ENCODE results near the gene BMP7.
"Not testable (repeated sequence)": the region's sequence is repeated elsewhere in the genome, so short reads cannot be mapped to it uniquely, and the experiment has no call there.

The BMP7 gene

DNA sequence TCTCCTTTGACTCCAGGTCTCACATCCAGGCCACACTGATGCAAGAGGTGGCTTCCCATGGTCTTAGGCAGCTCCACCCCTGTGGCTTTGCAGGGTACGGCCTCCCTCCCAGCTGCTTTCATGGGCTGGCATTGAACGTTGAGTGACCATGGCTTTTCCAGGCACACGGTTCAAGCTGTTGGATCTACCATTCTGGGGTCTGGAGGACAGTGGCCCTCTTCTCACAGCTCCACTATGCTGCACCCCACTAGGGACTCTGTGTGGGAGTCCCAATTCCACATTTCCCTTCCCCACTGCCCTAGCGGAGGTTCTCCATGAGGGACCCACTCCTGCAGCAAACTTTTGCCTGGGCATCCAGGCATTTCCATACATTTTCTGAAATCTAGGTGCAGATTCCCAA, 27.1 kb downstream of the BMP7 start:
- not testable (repeated sequence) for DNase-seq (ENCODE audit: extremely low spot score, insufficient read length, low read depth); FAIRE-seq

DNA sequence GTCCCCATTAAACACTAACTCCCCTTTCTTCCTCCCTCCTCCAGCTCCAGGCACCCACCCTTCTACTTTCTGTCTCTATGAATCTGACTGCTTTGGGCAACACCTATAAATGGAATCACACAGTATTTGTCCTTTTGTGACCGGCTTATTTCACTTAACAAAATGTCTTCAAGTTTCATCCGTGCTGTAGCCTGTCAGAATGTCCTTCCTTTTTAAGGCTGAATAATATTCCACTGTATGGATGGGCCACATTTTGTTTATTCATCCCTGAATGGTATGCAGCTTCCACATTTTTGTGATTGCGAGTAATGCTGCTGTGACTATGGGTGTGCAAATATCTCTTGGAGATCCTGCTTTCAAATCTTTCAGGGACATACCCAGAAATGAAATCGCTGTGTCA, 28.4 kb downstream of the BMP7 start:
- DNase-seq (ENCODE audit: extremely low spot score, insufficient read length, low read depth) (no peak), FAIRE-seq (no peak)

DNA sequence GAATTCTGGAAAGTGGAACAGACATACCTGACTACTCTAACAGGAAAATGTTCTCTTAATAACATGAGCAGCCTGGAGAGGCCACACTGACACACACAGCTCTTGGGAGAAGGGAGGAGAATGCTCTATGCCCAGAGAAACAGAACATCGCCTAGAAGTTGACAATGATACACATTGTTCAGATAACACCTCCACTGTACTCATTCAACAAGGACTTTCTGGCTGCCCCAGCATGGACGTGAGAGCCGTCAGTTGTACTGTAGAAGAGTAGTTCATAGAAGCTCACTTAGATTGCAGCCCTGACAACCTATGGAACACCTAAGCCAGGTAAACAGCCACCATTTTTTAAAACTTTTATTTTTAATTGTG, 28.9 kb downstream of the BMP7 start:
- DNase-seq (ENCODE audit: extremely low spot score, insufficient read length, low read depth) (no peak), FAIRE-seq (no peak)

DNA sequence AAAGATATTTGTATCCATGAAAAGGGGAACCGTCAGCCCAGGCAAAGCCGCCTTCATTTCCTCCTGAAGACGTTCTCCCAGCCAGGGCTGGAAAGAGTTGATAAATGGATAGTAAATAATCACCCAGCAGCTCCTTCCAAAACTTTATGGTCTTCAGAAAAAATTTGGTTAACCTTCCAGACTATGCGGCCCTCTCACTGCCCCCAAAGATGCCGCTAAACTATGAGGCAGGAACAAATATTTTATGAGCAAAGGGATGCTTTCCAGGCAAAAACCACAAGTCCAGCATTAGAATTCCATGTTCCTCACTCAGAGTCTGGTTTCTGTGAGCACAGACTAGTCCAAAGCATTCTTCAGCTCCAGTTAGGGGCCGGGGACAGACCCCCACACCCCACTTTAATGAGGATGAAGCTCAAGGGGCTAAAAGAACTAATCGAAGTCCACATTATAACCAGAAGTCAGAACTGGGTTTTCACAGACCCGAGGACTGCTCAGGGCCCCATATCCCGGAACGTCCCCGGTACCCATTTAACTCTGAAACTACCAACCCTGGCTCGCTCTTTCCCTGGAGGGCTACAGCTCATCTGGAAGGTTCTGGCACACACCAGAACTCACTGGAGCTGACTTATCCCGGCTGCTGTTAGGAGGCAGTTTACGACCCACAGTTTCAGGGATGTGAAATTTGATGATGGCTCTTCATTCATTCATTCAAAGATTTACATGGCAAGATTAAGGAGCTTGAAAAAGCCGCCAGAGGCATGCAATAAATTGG, 29.4 kb downstream of the BMP7 start:
- no peak for DNase-seq (ENCODE audit: extremely low spot score, insufficient read length, low read depth)
- no peak for FAIRE-seq

DNA sequence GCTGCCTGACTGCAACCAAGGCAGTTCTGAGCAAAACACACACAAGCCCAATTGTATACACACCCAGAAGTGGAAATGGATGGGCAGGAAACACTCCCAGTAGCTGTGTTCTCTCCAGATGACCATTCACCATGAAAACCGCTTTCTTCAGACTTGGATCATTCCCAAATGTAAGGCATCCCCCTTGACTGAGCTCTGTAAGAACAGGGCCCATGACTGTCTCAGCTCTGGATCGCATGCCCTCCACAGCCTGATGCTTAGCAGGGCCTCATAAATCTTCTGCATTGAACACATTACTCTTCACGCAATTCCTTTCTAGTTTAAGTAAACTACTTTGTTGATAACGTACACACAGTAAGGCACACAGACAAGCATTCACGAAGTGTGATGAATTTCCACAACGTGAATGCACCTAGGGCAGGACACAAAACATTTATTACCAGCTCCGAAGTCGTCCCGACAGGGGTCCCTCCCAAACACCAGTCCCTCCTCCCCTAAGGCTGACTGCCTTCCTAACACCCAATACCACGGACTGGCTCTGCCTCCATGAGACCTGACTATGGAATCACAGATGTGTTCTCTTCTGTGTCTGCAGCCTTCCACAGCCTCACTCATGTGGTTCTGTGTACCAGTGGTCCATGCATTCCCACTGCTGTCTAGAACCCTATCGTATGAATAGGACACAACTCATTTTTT, 31.7 kb downstream of the BMP7 start:
- FAIRE-seq = no peak
- no peak for DNase-seq (ENCODE audit: extremely low spot score, insufficient read length, low read depth)

DNA sequence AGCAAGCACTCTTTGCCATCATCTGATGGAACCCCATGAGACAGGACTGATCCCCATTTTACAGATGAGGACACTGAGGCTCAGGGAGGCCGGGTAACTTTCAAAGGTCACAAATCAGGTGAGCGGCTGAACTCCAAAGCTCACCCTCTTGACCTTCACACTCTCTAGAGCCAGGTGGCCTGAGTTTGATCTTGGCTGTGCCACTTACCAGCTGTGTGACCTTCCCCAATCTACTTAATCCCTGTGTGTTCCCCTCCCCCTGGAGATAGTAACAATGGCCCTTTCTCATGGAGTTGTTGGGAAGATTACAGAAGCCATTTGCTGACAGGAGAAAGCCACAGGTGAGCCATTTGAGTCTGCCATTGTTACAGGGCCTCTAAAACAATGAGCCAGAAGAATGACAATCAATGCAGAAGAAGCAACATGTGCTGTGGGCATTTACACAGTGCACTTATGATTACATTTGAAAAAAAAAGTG, 34.5 kb downstream of the BMP7 start:
- FAIRE-seq (no peak), DNase-seq (ENCODE audit: extremely low spot score, insufficient read length, low read depth) (no peak)

DNA sequence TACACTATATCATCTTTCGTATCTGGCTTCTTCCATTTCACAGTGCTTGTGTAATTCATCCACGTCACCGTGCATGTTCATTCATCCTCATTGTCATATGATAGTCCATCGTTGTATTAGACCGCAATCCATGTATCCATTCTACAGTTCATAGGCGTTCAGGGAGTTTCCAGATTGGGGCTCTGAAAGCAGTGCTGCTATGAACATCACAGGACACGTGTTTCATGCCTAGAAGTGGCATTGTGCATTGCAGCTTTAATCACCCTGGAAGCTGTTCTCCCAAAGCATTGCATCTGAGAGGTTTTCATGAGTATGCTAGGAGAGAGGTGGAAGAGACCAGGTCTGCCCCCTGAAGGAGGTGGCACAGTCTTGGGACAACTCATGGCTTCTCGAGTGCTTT, 35.3 kb downstream of the BMP7 start:
- DNase-seq (ENCODE audit: extremely low spot score, insufficient read length, low read depth) (no peak), FAIRE-seq (no peak)

DNA sequence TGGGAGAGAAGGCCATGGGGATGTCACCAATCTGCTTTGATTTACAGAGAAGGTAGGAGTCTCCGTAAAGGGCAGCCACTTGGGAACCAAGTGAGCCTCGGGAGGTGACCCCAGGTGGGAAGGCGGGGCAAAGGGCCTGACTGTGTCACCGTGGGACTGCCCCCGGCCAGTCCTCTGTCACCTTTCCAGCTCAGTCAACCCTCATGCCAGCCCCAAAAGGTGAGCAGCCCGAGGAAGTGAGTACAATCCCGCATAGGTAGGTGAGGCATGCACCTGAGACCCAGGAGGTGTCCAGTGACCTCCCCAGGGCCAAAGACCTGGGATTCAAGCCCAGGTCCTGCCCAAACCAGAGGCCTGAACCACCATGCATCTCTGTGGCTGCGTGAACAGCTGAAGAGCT, 36.2 kb downstream of the BMP7 start:
- no peak for DNase-seq (ENCODE audit: extremely low spot score, insufficient read length, low read depth)
- FAIRE-seq = no peak

DNA sequence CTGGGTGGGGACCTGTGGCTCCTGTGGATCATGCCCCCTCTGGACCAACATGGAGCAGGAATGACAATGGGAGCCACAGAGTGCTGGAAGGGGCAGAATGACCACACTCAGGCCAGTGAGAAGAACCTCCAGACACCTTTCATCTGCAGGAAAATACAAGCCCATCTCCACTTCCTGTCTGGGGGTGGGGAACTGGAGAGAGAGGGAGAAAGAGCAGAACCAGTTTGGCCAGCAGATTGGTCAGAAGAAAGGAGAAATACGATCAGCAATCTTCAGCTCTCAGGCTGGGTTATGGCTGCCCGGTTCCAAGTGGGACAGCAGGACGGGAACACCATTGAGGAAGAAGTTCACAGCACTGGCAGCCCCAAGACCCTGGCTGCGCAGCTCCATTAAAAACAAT, 37.0 kb downstream of the BMP7 start:
- FAIRE-seq (no peak), DNase-seq (ENCODE audit: extremely low spot score, insufficient read length, low read depth) (no peak)

DNA sequence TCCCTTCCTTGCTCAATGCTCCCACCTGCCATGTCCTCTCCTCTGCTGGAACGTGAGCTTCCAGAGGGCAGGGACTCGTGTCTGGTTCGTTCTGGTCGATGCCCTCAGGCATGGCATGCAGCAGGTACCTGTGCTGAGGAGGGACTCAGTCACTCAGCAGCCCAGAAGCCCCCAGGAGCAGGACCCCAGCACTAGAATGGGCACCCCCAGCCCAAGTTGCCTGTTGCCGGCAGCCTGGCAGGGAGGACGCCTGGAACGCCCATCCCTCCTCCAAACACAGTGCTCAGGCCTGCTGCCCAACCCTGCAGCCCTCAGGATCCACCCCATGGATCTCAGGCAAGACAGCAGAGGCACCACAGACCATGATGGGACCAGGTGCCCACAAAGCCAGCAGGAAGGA, 40.6 kb downstream of the BMP7 start:
- DNase-seq (ENCODE audit: extremely low spot score, insufficient read length, low read depth) (no peak), FAIRE-seq (no peak)

DNA sequence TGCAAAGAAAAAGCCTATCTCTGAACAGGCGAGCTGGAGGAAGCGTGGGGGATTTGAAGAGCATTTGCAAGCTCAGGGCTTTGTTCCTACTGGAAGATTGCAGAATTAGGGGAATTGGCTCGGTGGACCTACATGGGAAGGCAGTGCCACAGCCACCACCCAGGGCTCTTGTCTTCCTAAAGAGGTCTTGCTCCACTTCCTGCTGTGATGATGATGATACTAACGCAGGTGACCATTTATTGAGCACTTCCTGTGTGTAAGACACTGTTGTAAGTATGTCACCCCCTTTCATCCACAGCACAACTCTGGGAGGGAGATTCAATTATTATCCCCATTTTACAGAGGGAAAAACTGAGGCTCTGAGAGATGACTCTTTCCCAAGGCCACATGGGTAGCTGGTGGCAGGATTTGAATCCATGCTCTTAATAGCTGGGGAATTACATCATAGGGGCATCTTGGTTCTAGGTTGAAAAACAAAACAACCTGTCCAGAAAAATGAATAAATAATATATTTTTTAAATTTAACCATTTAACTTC, 41.2 kb downstream of the BMP7 start:
- FAIRE-seq = no peak

DNA sequence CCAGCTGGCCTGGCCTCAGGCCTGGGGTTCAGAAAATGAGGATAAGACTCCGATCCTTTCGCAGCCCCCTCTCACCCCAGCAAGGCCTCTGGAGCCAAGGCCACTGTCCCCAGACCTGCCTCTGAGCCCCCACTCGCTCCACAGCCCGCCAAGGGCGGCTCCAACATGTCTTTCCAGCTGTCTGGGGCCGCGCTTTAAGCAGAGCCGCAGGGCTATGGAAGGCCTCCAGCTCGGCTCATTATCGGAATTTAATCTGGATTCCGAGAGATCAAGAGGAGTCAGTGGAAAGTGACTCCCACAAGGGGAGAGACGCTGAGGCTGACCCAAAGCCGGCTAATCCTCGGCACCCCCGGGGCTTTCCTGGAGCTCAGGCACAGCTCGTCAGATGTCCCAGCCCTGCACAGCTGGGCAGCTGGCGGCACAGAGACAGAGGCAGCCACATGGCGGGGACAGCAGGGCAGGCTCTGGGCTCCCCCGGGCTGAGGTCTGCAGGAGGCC, 41.8 kb downstream of the BMP7 start:
- FAIRE-seq (no peak), DNase-seq (ENCODE audit: extremely low spot score, insufficient read length, low read depth) (no peak)

More for the DNA sequence above, 41.2 kb downstream of the BMP7 start:
- no peak for DNase-seq (ENCODE audit: extremely low spot score, insufficient read length, low read depth)

DNA sequence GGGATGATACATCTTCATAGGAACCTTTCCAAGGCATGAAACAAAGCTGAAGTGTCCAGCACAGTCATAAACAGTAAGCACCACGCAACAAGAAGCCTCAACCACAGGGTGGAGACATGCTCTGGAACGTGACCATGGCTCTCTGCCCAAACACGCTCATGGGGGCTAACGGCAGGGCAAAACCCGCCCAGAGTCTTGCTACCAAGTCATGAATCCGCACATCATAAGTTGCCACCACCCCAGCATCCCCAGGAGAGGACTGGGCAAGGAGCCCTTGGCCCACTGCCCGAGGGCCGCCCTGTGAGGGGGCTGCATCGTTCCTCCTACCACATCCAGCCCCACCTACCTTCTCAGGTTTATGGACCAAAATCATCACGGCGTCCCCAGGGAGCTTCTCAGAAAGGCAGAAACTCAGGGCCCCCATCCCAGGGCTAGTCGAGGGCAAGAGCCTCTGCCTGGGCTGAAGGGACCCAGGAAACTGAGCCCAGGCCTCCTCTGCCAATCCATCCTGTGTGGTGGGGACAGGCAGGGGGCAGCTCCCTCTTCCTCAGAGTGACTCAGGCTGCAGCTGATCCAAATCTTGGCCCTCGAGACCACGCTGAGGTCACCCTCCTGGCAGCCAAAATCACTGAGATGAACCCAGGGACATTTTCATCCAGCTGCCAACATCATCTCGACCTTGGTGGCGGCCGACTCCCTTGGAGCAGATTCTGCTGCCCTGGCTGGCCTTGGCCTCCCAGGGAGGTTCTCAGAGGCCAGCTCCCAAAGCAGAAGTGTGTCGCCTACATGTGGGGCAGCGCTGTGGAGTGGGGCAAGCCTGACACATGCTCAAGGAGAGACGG, 42.6 kb downstream of the BMP7 start:
- FAIRE-seq (no peak), DNase-seq (ENCODE audit: extremely low spot score, insufficient read length, low read depth) (no peak)

DNA sequence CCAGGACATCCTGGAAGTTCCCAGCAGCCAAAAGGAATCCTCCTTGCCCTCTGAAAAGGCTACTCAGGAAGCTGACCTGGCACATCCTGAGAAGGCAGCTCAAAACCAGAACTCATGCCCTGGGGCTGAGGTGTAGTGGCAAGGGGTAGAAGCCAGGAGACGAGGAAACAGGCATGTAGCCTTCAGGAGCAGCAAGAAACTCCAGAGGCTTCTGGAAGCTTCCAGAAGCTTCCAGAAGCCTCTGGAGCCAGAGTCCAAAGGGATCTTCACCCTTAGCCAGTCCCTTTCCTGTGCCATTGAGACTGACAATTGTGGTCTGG, 43.9 kb downstream of the BMP7 start:
- FAIRE-seq (no peak), DNase-seq (ENCODE audit: extremely low spot score, insufficient read length, low read depth) (no peak)

DNA sequence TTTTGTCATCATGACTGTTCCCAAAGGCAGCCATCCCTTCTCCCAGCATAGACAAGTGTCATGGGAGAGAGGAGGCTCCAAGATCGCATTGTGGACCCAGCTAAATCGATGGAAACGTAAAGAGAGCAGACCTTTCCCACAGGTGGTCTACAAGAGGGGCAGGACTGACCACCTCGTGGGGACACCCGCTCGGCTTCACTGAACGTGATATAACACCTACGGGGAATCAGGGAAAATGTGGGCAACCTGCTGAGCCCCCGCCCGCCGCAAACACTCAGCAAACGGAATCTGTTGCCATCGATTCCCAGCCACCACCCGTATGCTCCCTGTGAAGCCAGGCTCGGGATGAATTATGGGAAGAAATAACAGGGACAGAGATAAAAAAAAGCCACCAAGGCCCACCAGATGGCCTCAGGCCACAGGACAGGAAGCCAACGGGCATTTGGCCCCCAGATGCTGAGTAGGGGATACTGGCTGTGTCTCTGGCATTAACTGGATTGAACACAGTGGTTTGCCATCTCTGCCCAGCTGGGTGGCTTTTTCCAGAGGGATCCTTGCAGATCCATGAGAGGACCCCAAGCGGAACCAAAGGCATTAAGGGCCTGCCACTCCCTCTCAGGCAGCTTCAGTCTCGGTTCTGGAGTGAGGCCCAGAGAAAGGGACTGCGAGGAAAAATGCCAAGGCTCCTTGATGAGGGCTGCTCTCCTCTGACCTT, 44.4 kb downstream of the BMP7 start:
- FAIRE-seq (no peak), DNase-seq (ENCODE audit: extremely low spot score, insufficient read length, low read depth) (no peak)

DNA sequence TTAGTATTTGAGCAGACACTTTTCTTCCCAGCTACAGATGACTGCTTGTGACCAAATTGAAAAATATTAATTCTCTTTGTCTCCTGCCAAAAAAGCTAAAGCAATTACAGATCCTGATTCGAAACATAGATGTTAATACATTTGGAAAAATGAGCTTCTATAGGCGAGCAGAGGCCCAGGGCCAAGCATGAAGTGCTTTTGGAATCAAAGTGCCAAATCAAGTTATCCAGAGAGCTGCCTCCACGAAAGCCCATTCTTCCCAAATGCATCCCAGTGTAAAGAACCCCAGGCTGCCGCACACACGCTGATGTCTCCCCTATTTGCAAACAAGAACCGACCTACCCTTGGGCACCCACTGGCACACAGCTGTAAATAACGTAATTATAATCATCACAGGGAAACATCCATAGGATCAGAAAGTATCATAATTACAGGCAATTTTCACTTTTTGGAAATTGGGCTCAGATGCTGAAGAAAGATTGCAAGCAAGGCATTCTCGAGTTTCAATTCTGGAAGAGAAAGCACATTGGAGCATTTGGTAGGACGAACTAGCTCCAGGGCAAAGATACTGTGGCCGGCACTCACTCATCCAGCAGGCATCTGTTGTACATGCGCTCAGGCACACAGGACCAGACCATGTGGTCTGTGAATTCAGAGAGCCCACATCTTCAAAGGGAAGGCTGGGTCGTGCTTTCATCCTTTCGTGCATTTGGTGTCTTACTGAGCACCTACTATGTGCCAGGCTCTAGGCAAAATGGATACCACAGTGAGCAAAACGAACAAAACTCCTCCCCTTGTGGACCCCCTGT, 45.9 kb downstream of the BMP7 start:
- no peak for FAIRE-seq

DNA sequence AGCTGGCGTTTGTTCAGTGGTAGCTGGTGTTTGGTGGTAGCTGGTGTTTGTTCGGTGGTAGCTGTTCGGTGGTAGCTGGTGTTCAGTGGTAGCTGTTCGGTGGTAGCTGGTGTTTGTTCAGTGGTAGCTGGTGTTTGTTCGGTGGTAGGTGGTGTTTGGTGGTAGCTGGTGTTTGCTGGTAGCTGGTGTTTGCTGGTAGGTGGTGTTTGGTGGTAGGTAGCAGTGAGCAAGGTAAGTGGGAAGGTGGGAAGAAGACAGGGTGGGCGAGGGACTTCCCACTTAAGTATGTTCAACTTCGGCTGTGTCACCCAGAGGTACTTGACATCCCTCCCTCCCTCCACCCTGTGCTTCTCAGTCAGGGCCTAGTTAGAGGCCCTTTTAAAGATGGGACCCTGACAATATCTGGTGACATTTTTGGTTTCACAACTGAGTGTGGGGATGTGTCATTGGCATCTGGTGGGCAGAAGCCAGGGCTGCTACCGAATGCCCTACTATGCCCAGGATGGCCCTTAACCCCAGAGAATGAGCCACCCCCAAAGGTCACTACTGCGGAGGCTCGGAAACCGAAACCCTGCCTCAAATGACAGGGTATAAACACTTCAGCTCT, 47.3 kb downstream of the BMP7 start:
- DNase-seq (ENCODE audit: extremely low spot score, insufficient read length, low read depth) = no peak
- FAIRE-seq = no peak

More for the DNA sequence above, 45.9 kb downstream of the BMP7 start:
- DNase-seq (ENCODE audit: extremely low spot score, insufficient read length, low read depth) = no peak

DNA sequence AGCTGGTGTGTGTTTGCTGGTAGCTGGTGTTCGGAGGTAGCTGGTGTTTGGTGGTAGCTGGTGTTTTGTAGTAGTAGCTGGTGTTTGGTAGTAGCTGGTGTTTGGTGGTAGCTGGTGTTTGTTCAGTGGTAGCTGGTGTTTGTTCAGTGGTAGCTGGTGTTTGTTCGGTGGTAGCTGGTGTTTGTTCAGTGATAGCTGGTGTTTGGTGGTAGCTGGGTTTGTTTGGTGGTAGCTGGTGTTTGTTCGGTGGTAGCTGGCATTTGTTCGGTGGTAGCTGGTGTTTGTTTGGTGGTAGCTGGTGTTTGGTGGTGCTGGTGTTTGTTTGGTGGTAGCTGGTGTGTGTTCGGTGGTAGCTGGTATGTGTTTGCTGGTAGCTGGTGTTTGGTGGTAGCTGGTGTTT, 48.0 kb downstream of the BMP7 start:
- FAIRE-seq (no peak), DNase-seq (ENCODE audit: extremely low spot score, insufficient read length, low read depth) (no peak)

DNA sequence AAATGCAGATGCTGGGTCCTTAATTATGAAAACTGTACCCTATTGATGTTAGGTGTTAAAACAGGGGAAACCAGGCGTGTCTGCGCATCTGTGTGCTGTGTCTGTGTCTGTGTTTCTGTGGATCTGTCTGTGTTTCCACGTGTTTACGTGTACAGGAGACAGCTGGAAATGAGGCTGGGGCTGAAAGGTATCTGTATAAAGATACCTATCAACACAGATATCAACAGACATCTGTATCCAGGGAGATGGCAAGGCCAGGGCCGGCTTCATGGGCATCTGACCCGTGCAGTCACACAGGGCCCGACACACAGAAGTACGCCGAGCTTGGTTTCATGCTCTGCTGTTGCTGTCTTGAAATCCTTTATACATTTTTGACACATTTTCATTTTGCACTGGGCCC, 48.6 kb downstream of the BMP7 start:
- DNase-seq (ENCODE audit: extremely low spot score, insufficient read length, low read depth) (no peak), FAIRE-seq (no peak)
